Renal cortex interstitium (tissue), 15 donors: ENCODE measurements around the gene NOB1. TPM values are rescaled to one million over a fixed set of nuclear protein-coding genes. Genes with fewer than 3 reads are reported as not detected.
"Not testable (repeated sequence)": the region's sequence is repeated elsewhere in the genome, so short reads cannot be mapped to it uniquely, and the experiment has no call there.

Experiments used
- DNase-seq, 11 donors: peaks; one replicate each; pipeline ENCODE4 v3.0.0-alpha.2; 2013; ENCODE audit warnings: low read depth in 9 of 11, low spot score in 4 of 11; ENCODE audit errors: extremely low read depth in 1 of 11
- long read RNA-seq, 16 experiments: transcript quantifications; one replicate each; lab custom pipeline, GENCODE V29; 2026
- polyA plus RNA-seq, 3 donors: library from polyadenylated mRNA; unstranded; fragments of 120-200 nt; gene quantifications; one replicate each; pipeline ENCODE4 v1.2.1, GENCODE V29; 2013; ENCODE audit not compliant: insufficient read length in 3 of 3

Gene NOB1
- 10 to 100 TPM; 62.3 to 69.1 (median 67.5) TPM for polyA plus RNA-seq
- long read RNA-seq, donor 1, transcript NOB1-201 (9 exons, 1,734 nt), result major isoform, 7 of 13 reads
- long read RNA-seq, donor 1, partial matches to known transcripts, result 6 of 13 reads
- long read RNA-seq, donor 1, other reads (novel, unspliced or antisense), result 0 of 13 reads
- long read RNA-seq, donor 2, transcript NOB1-201 (9 exons, 1,734 nt), result major isoform, 5 of 12 reads
- long read RNA-seq, donor 2, partial matches to known transcripts, result 6 of 12 reads
- long read RNA-seq, donor 2, other reads (novel, unspliced or antisense), result 0 of 12 reads
- long read RNA-seq, donor 3, transcript NOB1-201 (9 exons, 1,734 nt), result major isoform, 27 of 33 reads
- long read RNA-seq, donor 3, partial matches to known transcripts, result 5 of 33 reads
- long read RNA-seq, donor 3, other reads (novel, unspliced or antisense), result 0 of 33 reads
- long read RNA-seq, donor 4, transcript NOB1-201 (9 exons, 1,734 nt), result major isoform, 14 of 15 reads
- long read RNA-seq, donor 4, partial matches to known transcripts, result 0 of 15 reads
- long read RNA-seq, donor 4, other reads (novel, unspliced or antisense), result 0 of 15 reads
- long read RNA-seq, donor 5, result 0 reads
- long read RNA-seq, donor 6, transcript NOB1-201 (9 exons, 1,734 nt), result major isoform, 15 of 22 reads
- long read RNA-seq, donor 6, partial matches to known transcripts, result 5 of 22 reads
- long read RNA-seq, donor 6, other reads (novel, unspliced or antisense), result 0 of 22 reads
- long read RNA-seq, donor 7, transcript NOB1-201 (9 exons, 1,734 nt), result major isoform, 18 of 30 reads
- long read RNA-seq, donor 7, partial matches to known transcripts, result 10 of 30 reads
- long read RNA-seq, donor 7, other reads (novel, unspliced or antisense), result 0 of 30 reads
- long read RNA-seq, donor 8, result 0 reads
- long read RNA-seq, donor 9, transcript NOB1-201 (9 exons, 1,734 nt), result major isoform, 14 of 23 reads
- long read RNA-seq, donor 9, partial matches to known transcripts, result 7 of 23 reads
- long read RNA-seq, donor 9, other reads (novel, unspliced or antisense), result 0 of 23 reads
- long read RNA-seq, donor 10, transcript NOB1-201 (9 exons, 1,734 nt), result major isoform, 12 of 12 reads
- long read RNA-seq, donor 10, partial matches to known transcripts, result 0 of 12 reads
- long read RNA-seq, donor 10, other reads (novel, unspliced or antisense), result 0 of 12 reads
- long read RNA-seq, donor 11, transcript NOB1-201 (9 exons, 1,734 nt), result major isoform, 8 of 8 reads
- long read RNA-seq, donor 11, partial matches to known transcripts, result 0 of 8 reads
- long read RNA-seq, donor 11, other reads (novel, unspliced or antisense), result 0 of 8 reads
- long read RNA-seq, donor 12, transcript NOB1-201 (9 exons, 1,734 nt), result major isoform, 5 of 5 reads
- long read RNA-seq, donor 12, partial matches to known transcripts, result 0 of 5 reads
- long read RNA-seq, donor 12, other reads (novel, unspliced or antisense), result 0 of 5 reads
- long read RNA-seq, donor 13, result 0 reads
- long read RNA-seq, donor 14, transcript NOB1-201 (9 exons, 1,734 nt), result major isoform, 16 of 16 reads
- long read RNA-seq, donor 14, partial matches to known transcripts, result 0 of 16 reads
- long read RNA-seq, donor 14, other reads (novel, unspliced or antisense), result 0 of 16 reads
- long read RNA-seq, donor 15, transcript NOB1-201 (9 exons, 1,734 nt), result major isoform, 6 of 6 reads
- long read RNA-seq, donor 15, partial matches to known transcripts, result 0 of 6 reads
- long read RNA-seq, donor 15, other reads (novel, unspliced or antisense), result 0 of 6 reads
- long read RNA-seq, donor 16, transcript NOB1-201 (9 exons, 1,734 nt), result major isoform, 48 of 65 reads
- long read RNA-seq, donor 16, partial matches to known transcripts, result 16 of 65 reads
- long read RNA-seq, donor 16, other reads (novel, unspliced or antisense), result 0 of 65 reads

GRCh38 chr16:69754469-69755310 is at the start of gene NOB1:
NOB1 (minus strand) TSS chr16:69754926; CDS start chr16:69754910, 16 bp downstream.
- DNase-seq, result peak; percentile 92 to 98 (median 95)

- DNase-seq, result no peak
These were observed 49.6 kb upstream of the NOB1 start for GRCh38 chr16:69804297-69804696.

DNA sequence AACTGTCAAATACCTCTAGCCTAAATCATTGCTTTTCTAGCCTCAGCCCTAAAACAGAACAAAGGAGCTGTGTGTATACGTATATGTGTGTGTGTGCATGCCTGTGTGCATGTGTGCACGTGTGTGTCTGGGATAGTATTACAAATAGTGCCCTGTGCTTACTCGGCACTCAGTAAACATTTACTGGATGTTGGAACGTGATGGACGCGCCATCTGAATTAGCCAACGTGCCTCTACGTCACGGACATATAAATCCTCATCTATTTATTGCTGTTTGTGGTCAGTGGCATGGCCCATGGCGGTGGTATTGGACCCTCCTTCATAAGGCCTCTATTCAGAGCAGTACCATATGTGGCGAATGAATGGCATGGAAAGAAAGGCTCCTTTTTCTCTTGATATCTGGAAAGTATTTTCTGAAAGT is 44.9 kb upstream of the NOB1 start:
- no peak for DNase-seq

DNA sequence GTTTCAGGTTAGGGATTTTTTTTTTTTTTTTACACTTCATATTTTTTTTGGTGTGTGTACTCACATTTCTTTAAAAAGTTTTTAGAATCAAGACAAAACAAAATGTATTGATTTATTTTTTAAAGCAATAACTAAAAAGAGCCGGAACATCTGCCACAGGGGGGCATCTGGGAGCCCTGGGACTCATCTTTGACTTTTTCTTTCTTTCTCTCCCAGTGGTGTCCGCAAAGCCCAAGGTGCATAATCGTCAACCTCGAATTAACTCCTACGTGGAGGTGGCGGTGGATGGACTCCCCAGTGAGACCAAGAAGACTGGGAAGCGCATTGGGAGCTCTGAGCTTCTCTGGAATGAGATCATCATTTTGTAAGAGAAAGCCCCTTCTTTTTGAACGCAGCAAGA is 43.7 kb upstream of the NOB1 start:
- no peak for DNase-seq

- DNase-seq, result peak; percentile 31 to 74 (median 62)
These were observed 41.8 kb upstream of the NOB1 start for GRCh38 chr16:69796285-69797118.

DNA sequence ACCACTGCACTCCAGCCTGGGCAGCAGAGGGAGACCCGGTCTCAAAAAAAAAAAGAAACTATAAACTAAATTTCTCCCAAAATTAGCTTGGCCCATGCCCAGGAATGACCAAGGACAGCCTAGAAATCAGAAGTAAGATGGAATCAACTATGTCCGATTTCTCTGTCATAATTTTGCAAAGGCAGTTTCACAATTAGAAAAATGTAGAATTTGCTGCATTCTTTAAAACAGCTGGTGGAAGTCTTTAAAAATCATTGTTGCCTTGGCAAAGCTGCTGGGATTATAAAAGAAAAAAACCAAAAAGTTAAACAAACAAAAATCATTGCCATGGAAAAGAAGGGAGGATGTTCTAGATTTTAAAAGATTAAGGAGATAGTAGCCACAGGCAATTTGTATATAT is 39.8 kb upstream of the NOB1 start:
- no peak for DNase-seq

GRCh38 chr16:69793526-69793925 is 38.8 kb upstream of the NOB1 start:
- DNase-seq, result no peak

GRCh38 chr16:69791391-69791847 is 36.7 kb upstream of the NOB1 start:
- not testable (repeated sequence) for DNase-seq

DNA sequence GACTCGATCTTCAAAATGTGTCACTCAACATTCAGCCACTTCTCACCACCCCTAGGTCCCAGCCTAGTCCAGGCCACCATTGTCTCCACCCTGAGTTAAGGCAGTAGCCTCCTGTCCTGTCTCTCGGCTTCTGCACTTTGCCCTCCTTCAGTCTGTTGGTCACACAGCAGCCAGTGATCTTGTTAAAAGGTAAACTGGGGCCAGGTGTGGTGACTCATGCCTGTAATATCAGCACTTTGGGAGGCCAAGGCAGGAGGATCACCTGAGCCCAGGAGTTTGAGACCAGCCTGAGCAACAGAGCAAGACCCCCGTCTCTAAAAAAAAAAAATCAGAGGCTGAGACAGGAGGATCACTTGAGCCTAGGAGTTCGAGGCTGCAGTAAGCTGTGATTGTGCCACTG is 33.2 kb upstream of the NOB1 start:
- DNase-seq, result no peak

DNA sequence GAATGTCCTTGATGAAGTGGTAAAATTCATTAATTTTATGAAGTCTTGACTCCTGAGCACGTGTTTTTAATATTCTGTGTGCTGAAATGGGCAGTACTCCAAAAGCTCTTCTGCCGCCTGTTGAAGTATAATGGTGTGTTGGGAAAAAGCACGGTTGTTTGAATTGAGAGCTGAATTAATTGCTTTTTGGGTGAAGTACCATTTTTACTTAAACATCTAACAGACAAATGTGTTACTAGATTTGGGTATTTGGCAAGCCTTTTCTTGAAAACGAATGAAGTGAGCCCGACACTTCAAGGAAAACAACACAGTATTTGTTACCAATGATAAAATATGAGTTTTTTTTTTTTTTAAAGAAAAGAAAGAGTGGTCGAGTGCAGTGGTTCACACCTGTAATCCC is 29.9 kb upstream of the NOB1 start:
- DNase-seq, result no peak

GRCh38 chr16:69781118-69781517 is 26.4 kb upstream of the NOB1 start:
- no peak for DNase-seq

GRCh38 chr16:69779724-69780123 is 25.0 kb upstream of the NOB1 start:
- DNase-seq, result no peak

GRCh38 chr16:69775563-69775962 is 20.8 kb upstream of the NOB1 start:
- no peak for DNase-seq

GRCh38 chr16:69773260-69773947 is 18.7 kb upstream of the NOB1 start:
- DNase-seq, result no peak

DNA sequence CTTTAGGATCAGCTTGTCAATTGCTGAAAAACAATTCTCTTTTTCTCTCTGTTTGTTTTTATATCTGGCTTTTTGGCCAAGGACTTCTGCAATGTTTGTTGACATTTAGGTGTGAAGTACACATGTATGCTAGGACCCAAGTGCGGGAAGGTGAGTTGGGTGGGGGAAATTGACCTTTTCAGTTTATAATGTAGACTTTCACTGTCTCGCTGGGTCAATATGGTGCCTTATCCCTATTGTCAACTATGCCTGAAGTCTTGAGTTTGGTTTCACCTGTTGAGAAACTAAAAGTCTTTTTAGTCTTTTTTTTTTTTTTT is 16.9 kb upstream of the NOB1 start:
- no peak for DNase-seq

- no peak for DNase-seq
These were observed 14.7 kb upstream of the NOB1 start for GRCh38 chr16:69769404-69769803.
